Activated T-helper 17 cell treated with anti-CD3 and anti-CD28 coated beads, Interleukin-2, amount 50 U/mL, for 72 hours (primary cell): ENCODE measurements around the gene GTF2I. TPM values are rescaled to one million over a fixed set of nuclear protein-coding genes. Genes with fewer than 3 reads are reported as not detected.
"Not testable (repeated sequence)": the region's sequence is repeated elsewhere in the genome, so short reads cannot be mapped to it uniquely, and the experiment has no call there.

Source experiments
- ATAC-seq: fragments of 150-1000 bp; cut with Tn5 transposase; replicated peaks from 2 replicates; pipeline ENCODE4 v1.10.0; 2021; ENCODE audit warnings: mild to moderate bottlenecking, moderate library complexity
- H3K27ac Mint-ChIP-seq: one replicate; pipeline ENCODE4 v1.8.0; 2022; ENCODE audit warnings: mixed read lengths
- H3K27me3 Mint-ChIP-seq: one replicate; pipeline ENCODE4 v1.8.0; 2022; ENCODE audit warnings: mixed read lengths
- H3K36me3 Mint-ChIP-seq: one replicate; pipeline ENCODE4 v1.8.0; 2022; ENCODE audit warnings: low read depth, mild to moderate bottlenecking, mixed read lengths
- H3K4me1 Mint-ChIP-seq: one replicate; pipeline ENCODE4 v1.8.0; 2022; ENCODE audit warnings: mixed read lengths
- H3K4me3 Mint-ChIP-seq: one replicate; pipeline ENCODE4 v1.8.0; 2022; ENCODE audit warnings: mild to moderate bottlenecking, mixed read lengths
- H3K9me3 Mint-ChIP-seq: one replicate; pipeline ENCODE4 v1.8.0; 2022; ENCODE audit warnings: mixed read lengths
- total RNA-seq, 2 donors: library from RNA; stranded (reverse); gene quantifications; one replicate each; pipeline ENCODE4 v1.2.3, GENCODE V29; 2022

The GTF2I gene
- total RNA-seq, 2 donors from 2014 or later, result 133 to 143 TPM

DNA sequence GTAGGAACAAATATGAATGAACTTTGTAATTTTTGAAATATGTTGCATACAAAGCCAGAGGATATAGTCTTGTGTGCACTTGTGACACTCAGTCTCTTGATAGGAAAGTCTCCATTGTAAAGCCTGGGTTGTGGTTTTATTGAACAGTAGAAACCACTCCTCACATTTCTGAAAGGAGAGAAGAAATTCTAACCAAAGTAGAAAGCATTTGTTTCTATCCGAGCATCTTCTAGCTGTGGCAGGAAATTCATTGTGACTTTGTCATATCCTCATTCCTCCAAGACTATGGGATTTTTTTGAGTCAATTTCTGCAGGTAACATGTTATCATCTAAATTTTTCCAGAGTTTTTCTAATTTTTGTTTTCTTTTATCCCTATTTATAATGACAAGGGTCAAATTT lies 60.8 kb downstream of the GTF2I start:
- Mint-ChIP-seq H3K4me1 (no peaks in the 10 kb centered on the region), H3K4me3 (no peak overlapping the region), H3K36me3 (peaks cover 91% of the 10 kb centered on the region), H3K27me3 (no peaks in the 10 kb centered on the region), H3K9me3 (no peaks in the 10 kb centered on the region), H3K27ac (no peak overlapping the region)
- ATAC-seq, result no peak

DNA sequence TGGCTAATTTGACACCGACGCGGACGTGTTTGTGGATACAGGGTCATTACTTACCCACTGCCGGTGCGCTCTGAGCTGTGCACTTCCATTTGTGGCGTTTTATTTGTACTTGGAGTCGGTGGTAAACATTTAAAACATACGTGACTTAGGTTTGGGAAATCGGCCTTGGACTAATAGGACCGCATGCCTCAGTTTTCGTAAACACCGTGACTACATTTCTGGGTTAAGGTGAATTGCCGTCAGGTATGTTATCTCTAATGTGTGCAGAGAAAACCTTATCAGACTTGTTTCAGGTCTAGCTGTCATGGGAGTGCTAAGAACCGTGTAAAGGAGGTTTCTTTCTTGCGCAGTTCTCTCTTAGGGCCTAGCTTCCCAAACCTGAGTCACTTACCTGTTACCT lies 64.6 kb downstream of the GTF2I start:
- H3K9me3 Mint-ChIP-seq, result no peaks in the 10 kb centered on the region
- H3K36me3 Mint-ChIP-seq, result peaks cover 73% of the 10 kb centered on the region
- no peaks in the 10 kb centered on the region for H3K27me3 Mint-ChIP-seq
- H3K4me1 Mint-ChIP-seq, result peaks cover 5% of the 10 kb centered on the region
- no peak overlapping the region for H3K4me3 Mint-ChIP-seq
- no peak overlapping the region for H3K27ac Mint-ChIP-seq
- ATAC-seq, result no peak

GRCh38 chr7:74725840-74726239 lies 68.3 kb downstream of the GTF2I start:
- no peaks in the 10 kb centered on the region for H3K27me3 Mint-ChIP-seq
- peaks cover 5% of the 10 kb centered on the region for H3K4me1 Mint-ChIP-seq
- H3K27ac Mint-ChIP-seq, result peak overlapping the region; percentile 44
- H3K9me3 Mint-ChIP-seq, result no peaks in the 10 kb centered on the region
- peaks cover 42% of the 10 kb centered on the region for H3K36me3 Mint-ChIP-seq
- no peak overlapping the region for H3K4me3 Mint-ChIP-seq
- no peak for ATAC-seq

- H3K36me3 Mint-ChIP-seq, result peaks cover 41% of the 10 kb centered on the region
- ATAC-seq, result no peak
- no peaks in the 10 kb centered on the region for H3K9me3 Mint-ChIP-seq
- no peaks in the 10 kb centered on the region for H3K27me3 Mint-ChIP-seq
- H3K4me3 Mint-ChIP-seq, result no peak overlapping the region
- peak overlapping the region; percentile 70 for H3K27ac Mint-ChIP-seq
- H3K4me1 Mint-ChIP-seq, result peaks cover 5% of the 10 kb centered on the region
Measured at GRCh38 chr7:74726309-74727101, 69.0 kb downstream of the GTF2I start.

GRCh38 chr7:74728686-74729085 lies 71.2 kb downstream of the GTF2I start:
- not testable (repeated sequence) for ATAC-seq, H3K9me3 Mint-ChIP-seq, H3K4me1 Mint-ChIP-seq, H3K27ac Mint-ChIP-seq, H3K27me3 Mint-ChIP-seq, H3K4me3 Mint-ChIP-seq
- peaks cover 24% of the 10 kb centered on the region for H3K36me3 Mint-ChIP-seq

DNA sequence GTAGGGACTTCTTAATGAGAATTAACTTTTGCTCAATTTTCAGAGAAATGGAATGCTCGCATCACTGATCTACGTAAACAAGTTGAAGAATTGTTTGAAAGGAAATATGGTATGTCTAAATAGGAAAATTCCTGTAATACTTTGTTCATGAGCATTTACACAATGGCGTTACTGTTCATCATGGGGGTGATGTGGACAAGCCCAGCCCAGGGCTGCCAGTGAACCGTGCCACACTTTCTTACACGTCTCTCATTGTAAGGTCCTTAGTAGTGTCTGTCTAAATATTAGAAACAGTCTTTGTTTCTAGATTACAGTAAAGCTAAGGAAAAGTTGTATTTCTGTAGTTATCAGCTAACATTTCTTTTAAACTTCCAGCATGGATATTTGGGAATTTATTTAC lies 72.7 kb downstream of the GTF2I start:
- not testable (repeated sequence) for H3K4me3 Mint-ChIP-seq, H3K27me3 Mint-ChIP-seq, H3K27ac Mint-ChIP-seq, H3K4me1 Mint-ChIP-seq, ATAC-seq, H3K9me3 Mint-ChIP-seq
- H3K36me3 Mint-ChIP-seq, result peaks cover 17% of the 10 kb centered on the region

DNA sequence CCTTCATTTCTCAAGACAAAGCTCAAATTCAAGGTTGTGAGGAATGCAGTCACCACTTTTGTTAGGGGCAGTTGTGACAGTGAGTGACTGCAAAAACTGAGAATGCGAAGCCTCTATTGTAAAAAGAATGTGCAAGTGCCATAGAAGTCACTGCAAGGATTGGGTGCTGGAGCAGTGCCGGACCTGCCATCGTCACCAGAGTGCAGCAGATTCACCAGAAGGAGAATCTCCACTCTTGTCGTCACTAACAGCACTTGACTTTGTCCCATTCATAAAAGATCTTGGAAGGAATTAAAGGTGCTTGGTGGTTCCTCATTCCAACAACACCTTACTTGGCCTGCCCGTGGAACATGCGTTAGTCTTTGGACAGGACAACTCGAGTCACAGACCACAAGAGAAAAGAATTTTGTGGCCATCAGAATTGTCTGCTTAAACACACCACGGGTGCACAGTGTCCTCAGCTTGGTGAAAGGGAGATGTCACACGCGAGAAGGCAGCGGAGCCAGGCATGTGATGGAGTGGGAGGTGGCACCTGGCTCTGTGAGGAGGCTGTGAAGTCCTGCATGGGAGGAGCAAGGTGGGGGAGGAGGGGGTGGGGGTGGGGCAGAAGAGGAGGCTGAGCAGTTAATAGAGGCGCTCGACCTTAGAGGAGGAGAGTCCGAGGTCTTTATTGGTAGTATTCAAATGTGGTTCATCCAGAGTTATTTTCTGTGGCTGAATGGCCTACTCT lies 82.6 kb downstream of the GTF2I start:
- H3K36me3 Mint-ChIP-seq, H3K4me1 Mint-ChIP-seq, H3K4me3 Mint-ChIP-seq, H3K27ac Mint-ChIP-seq, H3K27me3 Mint-ChIP-seq, ATAC-seq, H3K9me3 Mint-ChIP-seq: not testable (repeated sequence)

- H3K9me3 Mint-ChIP-seq, H3K27ac Mint-ChIP-seq, H3K36me3 Mint-ChIP-seq, H3K27me3 Mint-ChIP-seq, H3K4me1 Mint-ChIP-seq, H3K4me3 Mint-ChIP-seq: not testable (repeated sequence)
- ATAC-seq, result peak; percentile 53
Measured at GRCh38 chr7:74743936-74744557, 86.5 kb downstream of the GTF2I start.

- not testable (repeated sequence) for H3K4me1 Mint-ChIP-seq, H3K27ac Mint-ChIP-seq, H3K36me3 Mint-ChIP-seq, H3K4me3 Mint-ChIP-seq, H3K27me3 Mint-ChIP-seq, H3K9me3 Mint-ChIP-seq
- ATAC-seq, result peak; percentile 56
Measured at GRCh38 chr7:74753921-74754482, 96.5 kb downstream of the GTF2I start.

DNA sequence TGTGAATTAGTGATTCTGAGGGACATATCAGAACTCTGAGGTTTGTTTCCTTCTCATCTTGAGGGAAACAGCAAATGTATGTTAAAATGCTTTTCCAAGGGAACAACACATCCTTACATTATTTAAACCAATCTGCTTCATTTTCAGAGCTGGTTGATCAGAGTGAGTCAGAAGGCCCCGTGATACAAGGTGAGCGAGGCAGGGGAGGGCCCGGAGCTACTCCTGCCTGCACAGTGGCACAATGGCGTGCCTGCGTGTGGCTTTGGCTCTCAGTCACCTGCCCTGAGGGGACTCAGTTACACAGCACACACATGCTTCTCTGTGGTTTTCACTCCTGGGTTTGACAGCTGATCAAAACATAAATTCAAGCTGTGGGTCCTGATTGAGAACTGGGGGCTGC lies 99.2 kb downstream of the GTF2I start:
- not testable (repeated sequence) for H3K4me1 Mint-ChIP-seq, H3K4me3 Mint-ChIP-seq, H3K27ac Mint-ChIP-seq, ATAC-seq, H3K36me3 Mint-ChIP-seq, H3K27me3 Mint-ChIP-seq, H3K9me3 Mint-ChIP-seq

DNA sequence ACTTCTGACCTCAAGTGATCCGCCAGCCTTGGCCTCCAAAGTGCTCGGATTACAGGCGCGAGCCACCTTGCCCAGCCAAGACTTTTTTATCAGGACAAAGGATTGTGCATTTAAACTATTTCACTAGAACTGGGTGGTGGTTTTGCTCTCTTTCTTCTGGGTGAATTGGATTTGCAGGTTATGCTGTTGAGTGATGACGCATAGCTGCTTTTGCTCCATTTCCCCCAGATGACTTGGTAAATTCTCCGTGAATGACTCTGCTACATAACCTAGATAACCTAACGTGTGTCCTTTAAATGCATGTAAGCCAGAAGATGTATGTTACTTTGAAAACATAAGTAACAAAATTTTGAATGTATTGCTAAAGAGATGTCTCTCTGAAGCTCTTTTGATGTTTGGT lies 100.8 kb downstream of the GTF2I start:
- not testable (repeated sequence) for H3K4me1 Mint-ChIP-seq, ATAC-seq, H3K4me3 Mint-ChIP-seq, H3K36me3 Mint-ChIP-seq, H3K27me3 Mint-ChIP-seq, H3K27ac Mint-ChIP-seq, H3K9me3 Mint-ChIP-seq

GRCh38 chr7:74758982-74759381 lies 101.5 kb downstream of the GTF2I start:
- H3K27me3 Mint-ChIP-seq, H3K4me1 Mint-ChIP-seq, H3K27ac Mint-ChIP-seq, H3K4me3 Mint-ChIP-seq, H3K9me3 Mint-ChIP-seq, H3K36me3 Mint-ChIP-seq, ATAC-seq: not testable (repeated sequence)

DNA sequence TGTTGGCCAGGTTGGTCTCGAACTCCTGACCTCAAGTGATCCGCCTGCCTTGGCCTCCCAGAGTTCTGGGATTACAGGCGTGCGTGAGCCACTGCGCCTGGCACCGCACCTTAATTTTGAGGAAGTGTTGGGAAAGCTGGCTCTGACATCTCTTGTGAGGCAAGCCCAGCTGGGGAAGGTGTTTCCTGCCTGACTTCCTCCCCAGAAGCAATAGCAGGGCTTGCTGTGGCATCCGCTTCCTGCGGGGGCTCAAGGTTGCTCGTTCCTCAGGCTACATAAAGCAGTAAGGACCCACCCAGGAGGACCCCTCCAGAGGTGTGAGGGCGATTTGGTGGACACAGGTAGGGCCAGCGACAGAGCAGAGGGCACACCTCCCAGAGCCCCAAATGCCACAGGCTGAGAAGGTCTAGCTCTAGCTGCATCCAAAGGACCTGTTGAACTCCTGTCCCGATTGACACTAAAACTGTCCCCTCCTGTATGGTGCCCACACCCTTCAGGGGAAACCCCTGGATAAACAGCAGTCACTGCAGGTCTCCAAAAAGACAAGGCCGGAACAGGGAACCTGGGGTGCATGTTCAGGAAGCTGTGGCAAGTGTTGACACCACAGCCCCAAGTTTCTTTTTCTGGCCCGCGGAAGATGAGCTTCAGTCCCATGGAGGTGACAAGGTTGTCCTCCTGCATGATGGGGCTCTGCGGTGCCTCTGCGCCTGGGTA lies 107.8 kb downstream of the GTF2I start:
- not testable (repeated sequence) for H3K27ac Mint-ChIP-seq, H3K4me1 Mint-ChIP-seq, H3K9me3 Mint-ChIP-seq, H3K4me3 Mint-ChIP-seq, H3K36me3 Mint-ChIP-seq, H3K27me3 Mint-ChIP-seq
- ATAC-seq, result peak; percentile 94

DNA sequence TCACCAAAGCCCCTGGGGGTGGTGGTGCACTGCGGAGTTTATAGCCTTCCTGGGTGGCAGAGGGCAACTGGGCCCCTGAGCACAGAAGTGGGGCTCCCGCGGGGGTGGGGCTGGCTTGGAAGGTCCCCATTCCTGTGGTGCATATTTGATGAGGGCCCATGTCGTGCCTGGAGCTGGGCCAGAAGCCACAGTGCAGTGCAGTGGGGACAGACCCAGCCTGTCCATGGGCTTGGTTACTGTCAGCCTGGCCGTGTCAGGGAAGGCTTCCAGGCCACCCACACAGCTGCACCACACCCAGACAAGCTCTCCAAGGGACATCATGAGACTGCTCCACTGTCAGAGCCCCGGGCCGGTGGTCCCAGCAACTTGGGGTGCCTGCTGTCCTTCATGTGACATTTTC lies 109.0 kb downstream of the GTF2I start:
- H3K4me1 Mint-ChIP-seq, H3K27me3 Mint-ChIP-seq, H3K27ac Mint-ChIP-seq, H3K4me3 Mint-ChIP-seq, H3K9me3 Mint-ChIP-seq, H3K36me3 Mint-ChIP-seq: not testable (repeated sequence)
- ATAC-seq, result peak; percentile 16
